Loucy (cell line): Measurements from ENCODE around the gene GRHL1.

ENCODE experiments used
- H2AFZ ChIP-seq: fragments of 200-600 bp; sonication (generic); 2 replicates; pipeline ENCODE4 v1.6.0; 2016; ENCODE audit warnings: antibody characterized with exemption, mild to moderate bottlenecking, low read length, moderate library complexity
- H3F3A ChIP-seq: fragments of 200-600 bp; 2 replicates; pipeline ENCODE4 v1.6.0; 2016; ENCODE audit warnings: antibody characterized with exemption, low read depth, mild to moderate bottlenecking
- H3K27me3 ChIP-seq: fragments of 200-600 bp; sonication (generic); 2 replicates; pipeline ENCODE4 v1.6.1; 2014; ENCODE audit warnings: low read length, mild to moderate bottlenecking; ENCODE audit not compliant: insufficient read depth, poor library complexity, severe bottlenecking
- H3K36me3 ChIP-seq: fragments of 200-600 bp; sonication (generic); 2 replicates; pipeline ENCODE4 v1.6.1; 2016; ENCODE audit warnings: low read length; ENCODE audit not compliant: insufficient read depth
- H3K4me1 ChIP-seq: fragments of 200-600 bp; sonication (generic); 2 replicates; pipeline ENCODE4 v1.5.1; 2014; ENCODE audit warnings: low read length, mild to moderate bottlenecking; ENCODE audit not compliant: insufficient read depth, poor library complexity, severe bottlenecking
- H3K4me2 ChIP-seq: fragments of 200-600 bp; sonication (generic); 2 replicates; pipeline ENCODE4 v1.6.0; 2014; ENCODE audit warnings: antibody characterized with exemption, low read length, low read depth, mild to moderate bottlenecking; ENCODE audit not compliant: poor library complexity, severe bottlenecking
- H3K4me3 ChIP-seq: fragments of 200-600 bp; sonication (generic); 2 replicates; pipeline ENCODE4 v1.5.1; 2014; ENCODE audit warnings: low read length, mild to moderate bottlenecking, mixed read lengths; ENCODE audit not compliant: poor library complexity, severe bottlenecking
- H3K79me2 ChIP-seq: fragments of 200-600 bp; sonication (generic); 2 replicates; pipeline ENCODE4 v1.6.1; 2014; ENCODE audit warnings: low read length; ENCODE audit not compliant: insufficient read depth
- H3K9ac ChIP-seq: fragments of 200-600 bp; sonication (generic); 2 replicates; pipeline ENCODE4 v1.6.0; 2014; ENCODE audit warnings: mild to moderate bottlenecking, low read depth, low read length, moderate library complexity; ENCODE audit not compliant: poor library complexity, severe bottlenecking
- H3K9me2 ChIP-seq: fragments of 200-600 bp; sonication (generic); replicated peaks from 2 replicates; pipeline ENCODE4 v1.6.1; 2016; ENCODE audit warnings: low read depth, low read length, mixed read lengths
- H3K9me3 ChIP-seq: fragments of 200-600 bp; sonication (generic); 2 replicates; pipeline ENCODE4 v1.6.1; 2014; ENCODE audit warnings: mild to moderate bottlenecking, antibody characterized with exemption, low read length, low read depth; ENCODE audit not compliant: insufficient read depth
- H4K20me1 ChIP-seq: fragments of 200-600 bp; sonication (generic); 2 replicates; pipeline ENCODE4 v1.6.0; 2014; ENCODE audit warnings: antibody characterized with exemption, low read length, mild to moderate bottlenecking; ENCODE audit not compliant: insufficient read depth, poor library complexity, severe bottlenecking
- EZH2phosphoT487 ChIP-seq: fragments of 200-600 bp; IDR thresholded peaks from 2 replicates; pipeline ENCODE4 v1.6.1; 2018; ENCODE audit warnings: antibody characterized with exemption, mild to moderate bottlenecking, moderate library complexity, borderline replicate concordance
- TF ChIP-seq, protein P1 (sequence below): fragments of 200-600 bp; sonication (generic); conservative IDR thresholded peaks from 2 replicates; pipeline ENCODE4 v1.5.1; 2014; ENCODE audit warnings: mild to moderate bottlenecking, antibody characterized with exemption, low read length

The GRHL1 gene

GRCh38 chr2:10028407-10028987 lies 77.0 kb downstream of the GRHL1 start:
- Histone ChIP-seq H3K4me3 (no peak overlapping the region), H3K9ac (no peak overlapping the region)

GRCh38 chr2:10028988-10029874 lies 77.7 kb downstream of the GRHL1 start:
- Histone ChIP-seq H3K4me1 (no peaks in the 10 kb centered on the region), H3K9me3 (no peaks in the 10 kb centered on the region), H3K27me3 (no peaks in the 10 kb centered on the region), H3K4me2 (no peak overlapping the region), H3K9ac (no peak overlapping the region), H3K9me2 (no peaks in the 10 kb centered on the region), H3K4me3 (no peak overlapping the region), H2AFZ (no peak overlapping the region), H3K36me3 (no peaks in the 10 kb centered on the region), H3F3A (no peaks in the 10 kb centered on the region), H3K79me2 (no peaks in the 10 kb centered on the region), H4K20me1 (no peaks in the 10 kb centered on the region)
- no peak for TF ChIP-seq EZH2phosphoT487
- TF ChIP-seq, protein P1, sequence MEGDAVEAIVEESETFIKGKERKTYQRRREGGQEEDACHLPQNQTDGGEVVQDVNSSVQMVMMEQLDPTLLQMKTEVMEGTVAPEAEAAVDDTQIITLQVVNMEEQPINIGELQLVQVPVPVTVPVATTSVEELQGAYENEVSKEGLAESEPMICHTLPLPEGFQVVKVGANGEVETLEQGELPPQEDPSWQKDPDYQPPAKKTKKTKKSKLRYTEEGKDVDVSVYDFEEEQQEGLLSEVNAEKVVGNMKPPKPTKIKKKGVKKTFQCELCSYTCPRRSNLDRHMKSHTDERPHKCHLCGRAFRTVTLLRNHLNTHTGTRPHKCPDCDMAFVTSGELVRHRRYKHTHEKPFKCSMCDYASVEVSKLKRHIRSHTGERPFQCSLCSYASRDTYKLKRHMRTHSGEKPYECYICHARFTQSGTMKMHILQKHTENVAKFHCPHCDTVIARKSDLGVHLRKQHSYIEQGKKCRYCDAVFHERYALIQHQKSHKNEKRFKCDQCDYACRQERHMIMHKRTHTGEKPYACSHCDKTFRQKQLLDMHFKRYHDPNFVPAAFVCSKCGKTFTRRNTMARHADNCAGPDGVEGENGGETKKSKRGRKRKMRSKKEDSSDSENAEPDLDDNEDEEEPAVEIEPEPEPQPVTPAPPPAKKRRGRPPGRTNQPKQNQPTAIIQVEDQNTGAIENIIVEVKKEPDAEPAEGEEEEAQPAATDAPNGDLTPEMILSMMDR = no peak

More at GRCh38 chr2:10028407-10028987, 77.0 kb downstream of the GRHL1 start:
- Histone ChIP-seq H3K79me2 (no peaks in the 10 kb centered on the region), H3K9me2 (no peaks in the 10 kb centered on the region), H2AFZ (no peak overlapping the region), H3K9me3 (no peaks in the 10 kb centered on the region), H3K4me2 (no peak overlapping the region), H3F3A (no peaks in the 10 kb centered on the region), H3K4me1 (no peaks in the 10 kb centered on the region), H4K20me1 (no peaks in the 10 kb centered on the region), H3K36me3 (no peaks in the 10 kb centered on the region), H3K27me3 (no peaks in the 10 kb centered on the region)
- no peak for TF ChIP-seq EZH2phosphoT487
- TF ChIP-seq, protein P1 = peak; percentile 17; the same call in 1 of the 2 replicates

GRCh38 chr2:10029875-10030223 lies 78.4 kb downstream of the GRHL1 start:
- Histone ChIP-seq H3K27me3 (no peaks in the 10 kb centered on the region), H3K4me1 (no peaks in the 10 kb centered on the region), H3F3A (no peaks in the 10 kb centered on the region), H3K9ac (no peak overlapping the region), H3K4me2 (no peak overlapping the region), H3K79me2 (no peaks in the 10 kb centered on the region), H3K9me2 (no peaks in the 10 kb centered on the region), H2AFZ (no peak overlapping the region), H3K36me3 (no peaks in the 10 kb centered on the region), H3K4me3 (no peak overlapping the region), H3K9me3 (no peaks in the 10 kb centered on the region), H4K20me1 (no peaks in the 10 kb centered on the region)
- TF ChIP-seq, protein P1 = no peak
- TF ChIP-seq EZH2phosphoT487 = no peak
